GM20431 (cell line): Measurements from ENCODE around the gene ARHGAP26.

ENCODE experiments used
- in situ Hi-C: fragments of 300-500 bp; cut with MseI, MboI; formaldehyde crosslinking; loops from one replicate; pipeline ENCODE4 v1.15.0; 2020; ENCODE audit warnings: low sequenced_read_pairs; ENCODE audit not compliant: unreplicated experiment

ARHGAP26 gene

DNA sequence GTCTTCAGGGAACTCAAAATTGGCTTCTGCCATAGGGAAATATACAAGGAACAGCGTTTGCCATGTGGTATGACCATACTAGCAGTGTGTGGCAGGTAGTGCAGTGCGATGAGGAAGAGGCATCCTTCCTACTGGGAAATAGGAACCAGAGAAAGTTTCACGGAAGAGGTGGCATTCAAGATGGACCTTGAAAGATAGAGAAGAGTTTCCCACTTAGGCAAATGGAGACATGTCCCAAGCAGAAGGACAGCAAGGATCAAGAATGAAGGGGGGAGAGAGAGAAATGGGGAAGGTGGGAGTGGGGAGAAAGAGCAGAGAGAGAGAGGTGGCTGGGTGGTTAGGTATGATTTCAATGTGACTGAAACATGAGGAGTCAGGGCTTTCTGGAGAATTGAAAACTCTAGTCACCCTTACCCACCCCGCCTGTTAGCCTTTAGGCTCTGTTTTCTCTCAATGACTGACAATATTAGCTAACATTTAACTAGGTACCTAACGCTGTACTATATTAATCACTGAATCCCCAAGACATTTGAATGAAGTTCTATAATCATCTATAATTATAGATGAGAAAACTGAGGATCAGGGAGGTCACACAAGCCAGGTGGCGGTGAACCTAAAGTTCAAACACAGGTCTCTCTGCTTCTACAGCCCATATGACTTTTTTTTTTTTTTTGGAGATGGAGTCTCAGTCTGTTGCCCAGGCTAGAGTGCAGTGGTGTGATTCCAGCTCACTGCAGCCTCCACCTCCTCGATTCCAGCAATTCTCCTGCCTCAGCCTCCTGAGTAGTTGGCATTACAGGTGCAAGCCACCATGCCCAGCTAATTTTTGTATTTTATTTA is 462.0 kb downstream of the ARHGAP26 start:
- in situ Hi-C loops: no loop called here

GRCh38 chr5:143233031-143233430 is 462.9 kb downstream of the ARHGAP26 start:
- in situ Hi-C loops: no loop called here

- in situ Hi-C loops: no loop called here
These were observed 464.1 kb downstream of the ARHGAP26 start for GRCh38 chr5:143234162-143234842.

- in situ Hi-C loops: no loop called here
These were observed 465.2 kb downstream of the ARHGAP26 start for GRCh38 chr5:143235423-143235822.

DNA sequence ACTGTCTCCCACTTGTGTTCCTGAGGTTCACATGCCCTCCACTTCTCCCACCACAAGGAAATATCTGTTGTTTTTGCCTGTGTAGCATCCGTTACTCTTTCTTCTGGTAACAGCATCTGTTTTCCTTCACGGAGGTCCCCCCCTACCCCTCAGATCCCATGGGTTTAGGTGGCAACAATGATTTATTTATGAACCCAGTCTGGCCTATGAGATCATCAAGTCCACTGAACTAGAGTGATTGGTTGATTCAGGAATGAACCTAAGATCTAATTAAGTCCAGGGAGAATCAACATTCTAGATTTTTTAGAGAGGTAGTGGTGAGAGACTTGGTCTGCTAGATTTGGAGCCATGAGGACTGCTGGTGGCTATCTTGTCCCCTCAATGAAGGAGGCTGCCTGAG is 466.5 kb downstream of the ARHGAP26 start:
- in situ Hi-C loops: no loop called here

DNA sequence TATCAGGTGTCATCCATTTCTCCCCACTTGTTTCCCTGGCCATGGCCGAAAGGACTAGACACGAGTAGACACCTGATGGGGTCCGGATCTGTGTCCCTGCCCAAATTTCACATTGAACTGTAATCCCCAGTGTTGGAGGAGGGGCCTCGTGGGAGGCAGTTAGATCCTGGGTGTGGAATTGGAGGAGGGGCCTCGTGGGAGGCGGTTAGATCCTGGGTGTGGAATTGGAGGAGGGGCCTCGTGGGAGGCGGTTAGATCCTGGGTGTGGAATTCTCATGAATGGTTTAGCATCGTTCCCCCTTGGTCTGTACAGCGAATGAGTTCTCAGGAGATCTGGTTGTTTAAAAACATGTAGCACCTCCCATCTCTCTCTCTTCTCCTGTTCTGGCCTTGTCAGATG is 467.5 kb downstream of the ARHGAP26 start:
- in situ Hi-C loops: no loop called here

DNA sequence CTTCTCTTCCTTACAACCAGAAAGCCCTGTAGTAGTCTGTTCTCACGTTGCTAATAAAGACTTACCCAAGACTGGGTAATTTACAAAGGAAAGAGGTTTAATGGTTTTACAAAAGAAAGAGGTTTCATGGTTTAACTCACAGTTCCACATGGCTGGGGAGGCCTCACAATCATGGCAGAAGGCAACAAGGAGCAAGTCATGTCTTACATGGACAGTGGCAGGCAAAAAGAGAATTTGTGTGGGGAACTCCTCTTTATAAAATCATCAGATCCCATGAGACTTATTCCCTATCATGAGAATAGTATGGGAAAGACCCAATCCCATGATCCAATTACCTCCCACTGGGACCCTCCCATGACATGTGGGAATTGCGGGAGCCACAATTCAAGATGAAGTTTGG is 468.4 kb downstream of the ARHGAP26 start:
- in situ Hi-C loops: no loop called here

- in situ Hi-C loops: no loop called here
These were observed 469.8 kb downstream of the ARHGAP26 start for GRCh38 chr5:143239882-143240518.

DNA sequence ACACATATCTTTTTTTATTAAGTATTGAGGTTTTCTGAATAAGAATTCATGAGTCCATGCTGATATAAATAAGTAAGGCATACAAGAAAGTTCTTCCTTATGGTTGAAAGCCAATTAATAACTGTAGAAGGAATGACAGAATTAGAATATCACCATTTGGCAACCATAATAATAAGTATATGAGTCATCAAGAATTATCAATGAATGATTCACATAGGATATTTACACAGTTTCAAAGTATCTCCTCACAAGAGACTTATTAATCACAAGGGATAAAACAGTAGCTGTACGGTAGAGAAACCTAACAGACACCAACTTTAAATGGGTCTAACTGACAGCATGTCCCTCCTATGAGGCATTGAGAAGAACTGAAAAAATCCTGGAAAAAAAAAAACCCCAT is 471.7 kb downstream of the ARHGAP26 start:
- in situ Hi-C loops: no loop called here

- in situ Hi-C loops: no loop called here
These were observed 472.9 kb downstream of the ARHGAP26 start for GRCh38 chr5:143243103-143243502.

GRCh38 chr5:143244000-143244736 is 474.0 kb downstream of the ARHGAP26 start:
- in situ Hi-C loops: no loop called here

DNA sequence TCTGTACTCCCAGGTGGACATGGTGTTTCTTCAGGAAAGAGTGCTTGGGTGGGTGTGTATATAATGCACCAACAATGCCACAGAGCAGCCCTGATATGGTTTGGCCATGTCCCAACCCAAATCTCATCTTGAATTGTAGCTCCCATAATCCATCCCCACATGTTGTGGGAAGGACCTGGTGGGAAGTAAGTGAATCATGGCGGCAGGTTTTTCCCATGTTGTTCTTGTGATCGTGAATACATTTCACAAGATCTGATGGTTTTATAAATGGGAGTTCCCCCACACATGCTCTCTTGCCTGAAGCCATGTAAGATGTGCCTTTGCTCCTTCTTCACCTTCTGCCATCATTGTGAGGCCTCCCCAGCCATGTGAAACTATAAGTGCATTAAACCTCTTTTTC is 474.8 kb downstream of the ARHGAP26 start:
- in situ Hi-C loops: no loop called here

GRCh38 chr5:143245929-143246561 is 475.9 kb downstream of the ARHGAP26 start:
- in situ Hi-C loops: no loop called here

DNA sequence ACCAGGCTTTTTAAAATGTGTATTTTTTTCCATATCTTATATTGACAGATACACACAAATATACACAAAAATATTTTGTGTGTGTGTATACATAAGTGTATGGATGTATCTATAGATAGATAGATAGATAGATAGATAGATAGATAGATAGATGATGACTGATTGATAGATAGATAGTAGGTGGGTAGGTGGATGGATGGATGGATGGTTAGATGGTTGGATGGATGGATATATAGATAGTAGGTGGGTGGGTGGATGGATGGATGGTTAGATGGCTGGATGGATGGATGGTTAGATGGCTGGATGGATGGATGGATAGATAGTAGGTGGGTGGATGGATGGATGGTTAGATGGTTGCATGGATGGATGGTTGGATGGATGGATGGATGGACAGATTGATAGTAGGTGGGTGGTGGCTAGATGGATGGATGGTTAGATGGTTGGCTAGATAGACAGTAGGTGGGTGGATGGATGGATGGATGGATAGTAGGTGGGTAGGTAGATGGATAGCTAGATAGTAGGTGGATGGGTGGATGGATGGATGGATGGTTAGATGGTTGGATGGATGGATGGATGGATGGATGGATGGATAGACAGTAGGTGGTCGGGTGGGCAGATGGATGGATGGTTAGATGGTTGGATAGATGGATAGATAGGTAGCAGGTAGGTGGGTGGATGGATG is 477.1 kb downstream of the ARHGAP26 start:
- in situ Hi-C loops: no loop called here

- in situ Hi-C loops: no loop called here
These were observed 478.2 kb downstream of the ARHGAP26 start for GRCh38 chr5:143248391-143248790.

DNA sequence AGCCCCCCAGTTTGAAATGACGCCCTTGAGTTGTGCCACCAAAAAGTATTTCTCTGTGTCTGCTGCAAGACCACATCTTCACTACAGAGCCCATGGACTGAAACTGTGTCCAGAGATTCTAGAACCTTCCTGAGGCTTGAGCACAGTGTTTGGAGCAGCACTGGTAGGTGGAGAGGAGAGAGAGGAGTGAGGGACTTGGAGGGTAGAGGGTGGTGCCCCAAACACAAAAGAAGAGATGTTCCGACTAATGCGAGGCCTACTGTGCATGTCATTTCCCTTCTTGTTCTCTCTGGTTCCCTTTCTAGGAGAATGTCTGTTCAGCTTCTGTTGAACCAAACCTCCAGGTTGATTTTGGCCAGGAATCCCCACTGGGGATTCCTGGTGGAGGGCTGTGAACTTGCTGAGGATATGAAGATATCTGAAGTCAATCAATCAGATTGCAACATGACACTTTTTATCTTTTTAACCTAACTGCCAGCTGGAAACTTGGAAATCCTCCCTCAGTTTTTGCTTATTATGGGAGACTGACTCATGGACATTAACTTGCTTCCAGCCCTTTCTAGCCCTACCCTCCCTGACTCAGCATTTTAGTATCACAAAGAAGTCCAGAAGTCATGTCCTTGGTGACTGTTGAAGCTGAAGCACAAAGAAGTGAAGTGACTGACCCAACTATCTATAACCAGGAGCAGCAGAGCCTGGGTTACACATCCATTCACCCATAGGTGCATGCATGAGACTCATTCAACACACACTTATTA is 478.8 kb downstream of the ARHGAP26 start:
- in situ Hi-C loops: no loop called here

GRCh38 chr5:143249851-143250250 is 479.7 kb downstream of the ARHGAP26 start:
- in situ Hi-C loops: no loop called here

DNA sequence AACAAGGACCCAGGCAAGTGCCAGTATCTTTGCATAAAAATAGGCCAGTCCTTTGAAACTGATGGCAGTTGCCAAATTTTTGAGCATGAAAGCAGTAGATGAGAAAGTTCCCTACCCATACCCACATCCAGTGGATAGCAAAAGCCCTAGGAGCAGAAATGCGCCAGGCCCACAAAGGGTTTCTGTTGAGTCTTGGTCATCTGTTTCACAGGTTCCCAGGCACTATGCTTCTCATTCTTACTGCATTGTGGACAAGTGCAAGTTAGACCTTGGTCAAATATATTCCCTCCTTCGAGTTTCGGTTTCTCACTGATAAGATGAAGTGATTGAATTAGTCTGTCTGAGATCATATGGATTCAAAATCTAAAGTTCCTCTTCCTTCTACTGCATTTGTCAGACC is 481.0 kb downstream of the ARHGAP26 start:
- in situ Hi-C loops: no loop called here

GRCh38 chr5:143251946-143252345 is 481.8 kb downstream of the ARHGAP26 start:
- in situ Hi-C loops: no loop called here
